CD4-positive, CD25-positive, alpha-beta regulatory T cell (primary cell): ENCODE measurements around the gene GEN1. TPM values are rescaled to one million over a fixed set of nuclear protein-coding genes. Genes with fewer than 3 reads are reported as not detected.

Experiments
- ATAC-seq, 2 donors: fragments of 150-1000 bp; cut with Tn5 transposase; one replicate each; pipeline ENCODE4 v1.10.0; 2021; ENCODE audit warnings: low read depth in 2 of 2, moderate number of reproducible peaks in 2 of 2, moderate library complexity in 1 of 2
- DNase-seq, 3 donors: peaks; one replicate each; pipeline versions ENCODE4 v3.0.0 to v3.0.0-alpha.2; 2012 to 2022; ENCODE audit warnings: mixed read lengths in 1 of 3
- H3K27ac ChIP-seq: one replicate; pipeline ENCODE4 v1.7.0; 2013; ENCODE audit warnings: mild to moderate bottlenecking, low read length; ENCODE audit not compliant: insufficient read depth, poor library complexity, severe bottlenecking
- H3K27me3 ChIP-seq: one replicate; pipeline ENCODE4 v1.7.0; 2013; ENCODE audit warnings: low read length; ENCODE audit not compliant: control insufficient read depth, insufficient read depth
- H3K36me3 ChIP-seq: one replicate; pipeline ENCODE4 v1.7.0; 2013; ENCODE audit warnings: mild to moderate bottlenecking, low read length, moderate library complexity; ENCODE audit not compliant: control insufficient read depth, insufficient read depth
- H3K4me1 ChIP-seq: 2 replicates; pipeline ENCODE4 v1.7.0; 2013; ENCODE audit warnings: mild to moderate bottlenecking, low read length; ENCODE audit not compliant: insufficient read depth, control insufficient read depth, poor library complexity, severe bottlenecking
- H3K4me3 ChIP-seq: one replicate; pipeline ENCODE4 v1.7.0; 2013; ENCODE audit warnings: low read depth, mild to moderate bottlenecking, low read length, moderate library complexity
- H3K9me3 ChIP-seq, 2 experiments: 1 replicate in 1 of 2; 2 replicates in 1 of 2; pipeline ENCODE4 v1.7.0; 2013; ENCODE audit warnings: low read length in 2 of 2, mild to moderate bottlenecking in 1 of 2, moderate library complexity in 1 of 2; ENCODE audit not compliant: control insufficient read depth in 2 of 2
- H3K27ac Mint-ChIP-seq, 3 donors: one replicate each; pipeline ENCODE4 v1.8.0; 2020 to 2022; ENCODE audit warnings: mild to moderate bottlenecking in 3 of 3, mixed read lengths in 3 of 3, moderate library complexity in 2 of 3
- H3K27me3 Mint-ChIP-seq: one replicate; pipeline ENCODE4 v1.8.0; 2022; ENCODE audit warnings: mild to moderate bottlenecking, mixed read lengths
- H3K36me3 Mint-ChIP-seq: one replicate; pipeline ENCODE4 v1.8.0; 2020; ENCODE audit warnings: mixed read lengths
- H3K4me1 Mint-ChIP-seq, 4 donors: one replicate each; pipeline ENCODE4 v1.8.0; 2020 to 2022; ENCODE audit warnings: mixed read lengths in 4 of 4, mild to moderate bottlenecking in 1 of 4
- H3K4me3 Mint-ChIP-seq, 4 donors: one replicate each; pipeline ENCODE4 v1.8.0; 2020 to 2022; ENCODE audit warnings: mild to moderate bottlenecking in 4 of 4, mixed read lengths in 4 of 4, moderate library complexity in 3 of 4
- H3K9me3 Mint-ChIP-seq, 7 donors: one replicate each; pipeline ENCODE4 v1.8.0; 2020 to 2022; ENCODE audit warnings: mixed read lengths in 7 of 7, mild to moderate bottlenecking in 3 of 7, moderate library complexity in 2 of 7
- polyA plus RNA-seq, 4 donors: library from polyadenylated mRNA; unstranded; fragments of 300-500 nt; fragmentation: Illumina TruSeq; gene quantifications; one replicate each; pipeline ENCODE4 v1.2.3, GENCODE V29; 2021
- total RNA-seq: library from RNA; stranded (reverse); gene quantifications from one replicate; pipeline ENCODE4 v1.2.3, GENCODE V29; 2022

Gene GEN1
- total and polyA plus RNA-seq, 5 donors from 2014 or later: 0.94 to 11.2 (median 2.0) TPM

- DNase-seq: no peak
- Histone ChIP-seq H3K36me3 (peaks cover under 1% of the 10 kb centered on the region), H3K4me3 (no peak overlapping the region), H3K9me3 (no peaks in the 10 kb centered on the region), H3K4me1 (no peaks in the 10 kb centered on the region), H3K27me3 (no peaks in the 10 kb centered on the region), H3K27ac (no peak overlapping the region)
- H3K27ac Mint-ChIP-seq: no peak overlapping the region
- H3K4me3 Mint-ChIP-seq: no peak overlapping the region
- H3K36me3 Mint-ChIP-seq: peaks cover 23% of the 10 kb centered on the region
- no peaks in the 10 kb centered on the region for H3K9me3 Mint-ChIP-seq
- no peaks in the 10 kb centered on the region for H3K27me3 Mint-ChIP-seq
- H3K4me1 Mint-ChIP-seq: no peaks in the 10 kb centered on the region
- ATAC-seq: no peak
Observed at GRCh38 chr2:17771956-17772355, 18.0 kb downstream of the GEN1 start.

- Mint-ChIP-seq H3K27me3 (no peaks in the 10 kb centered on the region), H3K4me3 (no peak overlapping the region), H3K36me3 (peaks cover 23% of the 10 kb centered on the region), H3K9me3 (no peaks in the 10 kb centered on the region), H3K27ac (no peak overlapping the region), H3K4me1 (no peaks in the 10 kb centered on the region)
- H3K9me3 ChIP-seq: no peaks in the 10 kb centered on the region
- no peak overlapping the region for H3K4me3 ChIP-seq
- ATAC-seq: no peak
- no peak for DNase-seq
- H3K27ac ChIP-seq: no peak overlapping the region
- no peaks in the 10 kb centered on the region for H3K4me1 ChIP-seq
- H3K36me3 ChIP-seq: no peaks in the 10 kb centered on the region
- H3K27me3 ChIP-seq: no peaks in the 10 kb centered on the region
Observed at GRCh38 chr2:17772532-17772931, 18.6 kb downstream of the GEN1 start.

DNA sequence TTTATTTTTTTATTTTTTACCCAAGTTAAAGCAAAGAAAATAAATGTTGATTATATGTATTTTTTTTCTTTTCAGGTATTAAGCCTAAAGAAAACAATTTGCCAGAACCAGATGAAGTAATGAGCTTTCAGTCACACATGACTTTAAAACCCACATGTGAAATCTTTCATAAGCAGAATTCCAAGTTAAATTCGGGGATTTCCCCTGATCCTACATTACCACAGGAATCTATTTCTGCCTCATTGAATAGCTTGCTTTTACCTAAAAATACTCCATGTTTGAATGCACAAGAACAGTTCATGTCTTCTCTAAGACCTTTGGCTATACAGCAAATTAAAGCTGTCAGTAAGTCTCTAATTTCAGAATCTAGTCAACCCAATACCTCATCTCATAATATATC lies 26.6 kb downstream of the GEN1 start:
- Mint-ChIP-seq H3K27me3 (no peaks in the 10 kb centered on the region), H3K27ac (no peak overlapping the region), H3K4me3 (no peak overlapping the region), H3K4me1 (no peaks in the 10 kb centered on the region), H3K9me3 (peaks cover 0 to 2% (median 0%) of the 10 kb centered on the region in 7 donors), H3K36me3 (peaks cover 20% of the 10 kb centered on the region)
- no peaks in the 10 kb centered on the region for H3K4me1 ChIP-seq
- H3K36me3 ChIP-seq: peaks cover 4% of the 10 kb centered on the region
- H3K27me3 ChIP-seq: no peaks in the 10 kb centered on the region
- DNase-seq (no peak), ATAC-seq (no peak)
- H3K27ac ChIP-seq: no peak overlapping the region
- no peak overlapping the region for H3K4me3 ChIP-seq
- H3K9me3 ChIP-seq: no peaks in the 10 kb centered on the region

DNA sequence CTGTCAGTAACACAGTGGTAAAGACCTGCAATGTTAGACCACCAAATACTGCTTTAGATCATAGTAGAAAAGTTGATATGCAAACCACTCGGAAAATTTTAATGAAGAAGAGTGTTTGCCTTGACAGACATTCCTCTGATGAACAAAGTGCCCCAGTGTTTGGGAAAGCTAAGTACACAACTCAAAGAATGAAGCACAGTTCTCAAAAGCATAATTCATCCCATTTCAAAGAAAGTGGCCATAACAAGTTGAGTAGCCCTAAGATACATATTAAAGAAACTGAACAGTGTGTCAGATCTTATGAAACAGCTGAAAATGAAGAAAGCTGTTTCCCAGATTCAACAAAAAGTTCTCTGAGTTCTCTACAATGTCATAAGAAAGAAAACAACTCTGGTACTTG lies 27.5 kb downstream of the GEN1 start:
- Mint-ChIP-seq H3K36me3 (peaks cover 15% of the 10 kb centered on the region), H3K4me3 (no peak overlapping the region), H3K27ac (no peak overlapping the region), H3K9me3 (peaks cover 0 to 2% (median 0%) of the 10 kb centered on the region in 7 donors), H3K4me1 (no peaks in the 10 kb centered on the region), H3K27me3 (no peaks in the 10 kb centered on the region)
- Histone ChIP-seq H3K36me3 (peaks cover 4% of the 10 kb centered on the region), H3K9me3 (no peaks in the 10 kb centered on the region), H3K4me1 (no peaks in the 10 kb centered on the region), H3K27me3 (no peaks in the 10 kb centered on the region), H3K27ac (no peak overlapping the region), H3K4me3 (no peak overlapping the region)
- DNase-seq (no peak), ATAC-seq (no peak)

DNA sequence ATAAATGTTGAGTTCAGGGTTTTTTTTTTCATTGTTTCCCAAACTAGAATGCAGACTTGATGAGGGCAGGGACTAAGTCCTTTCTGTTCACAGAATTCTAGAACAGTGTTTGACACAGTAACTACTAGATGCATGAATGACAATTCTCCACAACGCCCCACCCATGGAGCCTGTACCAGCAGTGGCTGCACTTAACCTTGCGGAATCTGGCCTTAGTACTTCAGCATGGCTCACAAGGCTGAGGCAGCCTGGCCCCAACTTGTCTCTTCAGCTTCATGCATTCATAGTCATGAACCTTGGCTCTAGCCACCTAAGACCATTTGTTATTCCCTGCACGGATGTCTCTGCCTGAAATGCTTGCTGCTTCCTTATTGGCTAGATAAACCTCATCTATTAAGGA lies 32.8 kb downstream of the GEN1 start:
- Histone ChIP-seq H3K36me3 (no peaks in the 10 kb centered on the region), H3K4me1 (no peaks in the 10 kb centered on the region), H3K27me3 (peaks cover 3% of the 10 kb centered on the region), H3K27ac (no peak overlapping the region), H3K9me3 (no peaks in the 10 kb centered on the region), H3K4me3 (no peak overlapping the region)
- Mint-ChIP-seq H3K9me3 (peaks cover 0 to 2% (median 0%) of the 10 kb centered on the region in 7 donors), H3K4me1 (peaks cover 0 to 5% (median 1%) of the 10 kb centered on the region in 4 donors), H3K4me3 (no peak overlapping the region), H3K27ac (no peak overlapping the region), H3K36me3 (peaks cover 7% of the 10 kb centered on the region), H3K27me3 (peaks cover 16% of the 10 kb centered on the region)
- DNase-seq: no peak
- ATAC-seq: no peak

GRCh38 chr2:17788773-17789172 lies 34.8 kb downstream of the GEN1 start:
- Histone ChIP-seq H3K4me3 (no peak overlapping the region), H3K4me1 (no peaks in the 10 kb centered on the region), H3K27ac (no peak overlapping the region), H3K36me3 (no peaks in the 10 kb centered on the region), H3K9me3 (no peaks in the 10 kb centered on the region), H3K27me3 (peaks cover 12% of the 10 kb centered on the region)
- Mint-ChIP-seq H3K27ac (no peak overlapping the region), H3K9me3 (peaks cover 0 to 2% (median 0%) of the 10 kb centered on the region in 7 donors), H3K4me1 (peaks cover 0 to 6% (median 1%) of the 10 kb centered on the region in 4 donors), H3K36me3 (no peaks in the 10 kb centered on the region), H3K4me3 (no peak overlapping the region), H3K27me3 (peaks cover 30% of the 10 kb centered on the region)
- no peak for ATAC-seq
- DNase-seq: no peak

GRCh38 chr2:17790536-17790935 lies 36.6 kb downstream of the GEN1 start:
- no peaks in the 10 kb centered on the region for H3K36me3 Mint-ChIP-seq
- Histone ChIP-seq H3K4me3 (no peak overlapping the region), H3K27me3 (peaks cover 17% of the 10 kb centered on the region), H3K9me3 (no peaks in the 10 kb centered on the region), H3K36me3 (no peaks in the 10 kb centered on the region), H3K4me1 (no peaks in the 10 kb centered on the region), H3K27ac (no peak overlapping the region)
- H3K9me3 Mint-ChIP-seq: no peaks in the 10 kb centered on the region
- H3K27ac Mint-ChIP-seq: no peak overlapping the region
- DNase-seq: no peak
- no peak overlapping the region for H3K4me3 Mint-ChIP-seq
- H3K27me3 Mint-ChIP-seq: peaks cover 42% of the 10 kb centered on the region
- peaks cover 0 to 6% (median 1%) of the 10 kb centered on the region in 4 donors for H3K4me1 Mint-ChIP-seq
- ATAC-seq: no peak

DNA sequence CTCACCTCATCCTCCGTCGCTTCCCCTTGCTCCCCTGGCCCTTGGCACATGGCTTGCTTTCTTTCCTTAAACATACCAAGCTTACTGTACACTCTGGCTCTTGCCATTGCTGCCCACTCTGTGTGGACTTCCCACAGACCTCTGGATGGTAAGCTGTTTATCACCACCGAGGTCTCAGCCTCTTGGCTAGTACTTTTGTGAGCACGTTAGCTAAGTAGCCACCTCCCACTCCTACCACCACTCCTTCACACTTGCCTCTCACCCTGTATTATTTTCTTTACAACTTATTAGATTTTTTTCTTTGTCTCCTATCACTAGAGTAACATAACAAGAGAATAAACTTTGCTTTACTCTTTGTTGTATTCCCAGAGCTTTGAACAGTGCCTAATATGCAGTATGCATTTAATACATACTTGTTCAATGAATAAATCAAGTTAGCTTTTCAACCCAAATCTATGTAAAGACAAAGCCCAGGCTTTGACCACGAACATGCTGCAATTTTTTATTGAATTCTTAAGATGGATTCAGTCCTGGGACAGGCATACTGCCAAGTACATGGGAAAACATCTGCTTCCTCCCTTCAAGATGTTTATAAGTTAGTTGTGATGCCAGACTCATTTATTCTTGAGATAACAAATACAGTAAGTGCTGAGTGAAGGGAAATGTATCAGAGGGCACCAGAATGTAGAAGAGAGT lies 37.3 kb downstream of the GEN1 start:
- Mint-ChIP-seq H3K27ac (no peak overlapping the region), H3K27me3 (peaks cover 46% of the 10 kb centered on the region), H3K4me1 (peaks cover 0 to 6% (median 1%) of the 10 kb centered on the region in 4 donors), H3K36me3 (no peaks in the 10 kb centered on the region), H3K4me3 (no peak overlapping the region), H3K9me3 (no peaks in the 10 kb centered on the region)
- H3K27me3 ChIP-seq: peaks cover 17% of the 10 kb centered on the region
- ATAC-seq: no peak
- no peak for DNase-seq
- no peaks in the 10 kb centered on the region for H3K9me3 ChIP-seq
- H3K36me3 ChIP-seq: no peaks in the 10 kb centered on the region
- no peak overlapping the region for H3K27ac ChIP-seq
- H3K4me1 ChIP-seq: no peaks in the 10 kb centered on the region
- no peak overlapping the region for H3K4me3 ChIP-seq
